Astrocyte (in vitro differentiated cells and primary cell): ENCODE results near the gene SPDEF. TPM values are rescaled to one million over a fixed set of nuclear protein-coding genes. Genes with fewer than 3 reads are reported as not detected.

Experiments
- DNase-seq: peaks from one replicate; pipeline ENCODE4 v3.0.0-alpha.2; 2010; ENCODE audit warnings: low read depth
- FAIRE-seq: peaks from 2 replicates; lab custom pipeline; 2011; peaks lifted over from hg19 to GRCh38; lab: Jason Lieb, UNC
- H2AFZ ChIP-seq: 2 replicates; pipeline ENCODE4 v1.6.0; 2012; ENCODE audit warnings: low read depth, low read length, inconsistent platforms
- H3K27ac ChIP-seq: 2 replicates; pipeline ENCODE4 v1.5.1; 2011; ENCODE audit warnings: low read depth, low read length, inconsistent platforms
- H3K27me3 ChIP-seq: 2 replicates; pipeline ENCODE4 v1.6.0; 2011; ENCODE audit warnings: low read length, inconsistent platforms; ENCODE audit not compliant: insufficient read depth
- H3K36me3 ChIP-seq: 2 replicates; pipeline ENCODE4 v1.5.1; 2011; ENCODE audit warnings: low read length, inconsistent platforms; ENCODE audit not compliant: insufficient read depth
- H3K4me1 ChIP-seq: 2 replicates; pipeline ENCODE4 v1.5.1; 2011; ENCODE audit warnings: low read length, inconsistent platforms; ENCODE audit not compliant: insufficient read depth
- H3K4me2 ChIP-seq: 2 replicates; pipeline ENCODE4 v1.6.0; 2012; ENCODE audit warnings: low read length, inconsistent platforms
- H3K4me3 ChIP-seq: 2 replicates; pipeline ENCODE4 v1.5.1; 2011; ENCODE audit warnings: low read depth, mild to moderate bottlenecking, low read length, inconsistent platforms; ENCODE audit not compliant: insufficient read depth
- H3K79me2 ChIP-seq: 2 replicates; pipeline ENCODE4 v1.6.0; 2012; ENCODE audit warnings: mild to moderate bottlenecking, low read length, inconsistent platforms; ENCODE audit not compliant: insufficient read depth
- H3K9ac ChIP-seq: 2 replicates; pipeline ENCODE4 v1.6.0; 2012; ENCODE audit warnings: mild to moderate bottlenecking, low read length, inconsistent platforms
- H3K9me3 ChIP-seq: 2 replicates; pipeline ENCODE4 v1.5.1; 2012; ENCODE audit warnings: low read depth, mild to moderate bottlenecking, low read length, inconsistent platforms; ENCODE audit not compliant: insufficient read depth
- H4K20me1 ChIP-seq: 2 replicates; pipeline ENCODE4 v1.6.0; 2012; ENCODE audit warnings: low read length, inconsistent platforms; ENCODE audit not compliant: insufficient read depth
- H3K27ac Mint-ChIP-seq: one replicate; pipeline ENCODE4 v1.8.0; 2021; ENCODE audit warnings: mild to moderate bottlenecking, mixed read lengths; ENCODE audit not compliant: unreplicated experiment
- H3K27me3 Mint-ChIP-seq: one replicate; pipeline ENCODE4 v1.8.0; 2021; ENCODE audit warnings: low read depth, mixed read lengths; ENCODE audit not compliant: unreplicated experiment
- H3K36me3 Mint-ChIP-seq: one replicate; pipeline ENCODE4 v1.8.0; 2021; ENCODE audit warnings: low read depth, mixed read lengths; ENCODE audit not compliant: unreplicated experiment
- H3K4me1 Mint-ChIP-seq: one replicate; pipeline ENCODE4 v1.8.0; 2021; ENCODE audit warnings: low read depth, mixed read lengths; ENCODE audit not compliant: unreplicated experiment
- H3K4me3 Mint-ChIP-seq: one replicate; pipeline ENCODE4 v1.8.0; 2021; ENCODE audit warnings: mild to moderate bottlenecking, moderate library complexity, mixed read lengths; ENCODE audit not compliant: unreplicated experiment
- H3K9me3 Mint-ChIP-seq: one replicate; pipeline ENCODE4 v1.8.0; 2021; ENCODE audit warnings: mild to moderate bottlenecking, mixed read lengths; ENCODE audit not compliant: unreplicated experiment
- EZH2 ChIP-seq: IDR thresholded peaks from 2 replicates; pipeline ENCODE4 v1.6.1; 2012; ENCODE audit warnings: mild to moderate bottlenecking, low read length, inconsistent platforms; ENCODE audit not compliant: insufficient read depth
- total RNA-seq: library from RNA; stranded (reverse); gene quantifications from 2 replicates; pipeline ENCODE4 v1.2.1, GENCODE V29; 2021
- TF ChIP-seq, protein P1 (sequence below): IDR thresholded peaks from 2 replicates; pipeline ENCODE4 v1.5.1; 2011; ENCODE audit warnings: low read depth, mild to moderate bottlenecking, inconsistent platforms, low read length, moderate library complexity; ENCODE audit not compliant: insufficient read depth

SPDEF gene
- total RNA-seq, 1 donor from 2014 or later, result 0.16 TPM

DNA sequence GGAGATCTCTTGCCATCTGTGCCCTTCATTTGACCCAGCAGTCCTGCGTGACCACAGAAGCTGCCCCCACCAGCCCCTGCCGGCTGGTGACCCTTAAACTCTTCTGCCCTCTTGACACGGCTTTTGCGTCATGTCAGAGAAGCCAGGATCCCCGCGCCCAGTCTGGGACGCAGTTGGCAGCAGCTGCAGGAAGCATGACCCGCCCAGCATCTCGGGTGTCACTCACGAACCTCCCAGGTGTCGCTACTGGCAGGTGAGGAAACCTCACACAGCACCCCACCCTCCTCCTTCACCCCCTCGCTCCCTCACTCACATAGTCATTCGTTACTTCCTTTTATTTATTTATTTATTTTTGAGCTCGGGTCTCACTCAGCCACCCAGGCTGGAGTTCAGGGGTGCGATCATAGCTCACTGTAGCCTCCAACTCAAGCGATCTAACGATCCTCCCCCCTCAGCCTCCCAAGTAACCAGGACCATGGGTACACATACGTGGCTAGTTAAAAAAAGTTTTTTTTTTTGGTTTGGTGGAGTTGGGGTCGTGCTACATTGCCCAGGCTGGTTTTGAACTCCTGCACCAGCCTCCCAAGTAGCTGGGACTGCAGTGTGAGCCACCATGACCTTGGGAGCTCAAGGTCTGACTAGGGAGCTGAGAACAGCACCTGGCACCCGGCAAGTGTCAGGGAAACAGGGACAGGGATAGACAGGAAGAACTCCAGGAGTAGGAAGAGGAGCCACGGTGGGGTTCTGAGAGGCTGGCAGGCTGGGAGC, 14.1 kb upstream of the SPDEF start:
- no peaks in the 10 kb centered on the region for H3K79me2 ChIP-seq
- no peaks in the 10 kb centered on the region for H3K36me3 ChIP-seq
- TF ChIP-seq EZH2, result no peak
- TF ChIP-seq, protein P1, sequence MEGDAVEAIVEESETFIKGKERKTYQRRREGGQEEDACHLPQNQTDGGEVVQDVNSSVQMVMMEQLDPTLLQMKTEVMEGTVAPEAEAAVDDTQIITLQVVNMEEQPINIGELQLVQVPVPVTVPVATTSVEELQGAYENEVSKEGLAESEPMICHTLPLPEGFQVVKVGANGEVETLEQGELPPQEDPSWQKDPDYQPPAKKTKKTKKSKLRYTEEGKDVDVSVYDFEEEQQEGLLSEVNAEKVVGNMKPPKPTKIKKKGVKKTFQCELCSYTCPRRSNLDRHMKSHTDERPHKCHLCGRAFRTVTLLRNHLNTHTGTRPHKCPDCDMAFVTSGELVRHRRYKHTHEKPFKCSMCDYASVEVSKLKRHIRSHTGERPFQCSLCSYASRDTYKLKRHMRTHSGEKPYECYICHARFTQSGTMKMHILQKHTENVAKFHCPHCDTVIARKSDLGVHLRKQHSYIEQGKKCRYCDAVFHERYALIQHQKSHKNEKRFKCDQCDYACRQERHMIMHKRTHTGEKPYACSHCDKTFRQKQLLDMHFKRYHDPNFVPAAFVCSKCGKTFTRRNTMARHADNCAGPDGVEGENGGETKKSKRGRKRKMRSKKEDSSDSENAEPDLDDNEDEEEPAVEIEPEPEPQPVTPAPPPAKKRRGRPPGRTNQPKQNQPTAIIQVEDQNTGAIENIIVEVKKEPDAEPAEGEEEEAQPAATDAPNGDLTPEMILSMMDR, result no peak
- H3K4me1 ChIP-seq, result no peaks in the 10 kb centered on the region
- H3K4me3 ChIP-seq, result no peak overlapping the region
- Mint-ChIP-seq H3K4me3 (no peak overlapping the region), H3K27me3 (peaks cover 16% of the 10 kb centered on the region), H3K9me3 (no peaks in the 10 kb centered on the region), H3K27ac (no peak overlapping the region), H3K36me3 (no peaks in the 10 kb centered on the region), H3K4me1 (no peaks in the 10 kb centered on the region)
- H3K9me3 ChIP-seq, result no peaks in the 10 kb centered on the region
- H3K9ac ChIP-seq, result no peak overlapping the region
- no peak for DNase-seq
- no peaks in the 10 kb centered on the region for H4K20me1 ChIP-seq
- no peak overlapping the region for H3K27ac ChIP-seq
- no peak overlapping the region for H3K4me2 ChIP-seq
- H3K27me3 ChIP-seq, result no peaks in the 10 kb centered on the region
- no peak for FAIRE-seq
- no peak overlapping the region for H2AFZ ChIP-seq

DNA sequence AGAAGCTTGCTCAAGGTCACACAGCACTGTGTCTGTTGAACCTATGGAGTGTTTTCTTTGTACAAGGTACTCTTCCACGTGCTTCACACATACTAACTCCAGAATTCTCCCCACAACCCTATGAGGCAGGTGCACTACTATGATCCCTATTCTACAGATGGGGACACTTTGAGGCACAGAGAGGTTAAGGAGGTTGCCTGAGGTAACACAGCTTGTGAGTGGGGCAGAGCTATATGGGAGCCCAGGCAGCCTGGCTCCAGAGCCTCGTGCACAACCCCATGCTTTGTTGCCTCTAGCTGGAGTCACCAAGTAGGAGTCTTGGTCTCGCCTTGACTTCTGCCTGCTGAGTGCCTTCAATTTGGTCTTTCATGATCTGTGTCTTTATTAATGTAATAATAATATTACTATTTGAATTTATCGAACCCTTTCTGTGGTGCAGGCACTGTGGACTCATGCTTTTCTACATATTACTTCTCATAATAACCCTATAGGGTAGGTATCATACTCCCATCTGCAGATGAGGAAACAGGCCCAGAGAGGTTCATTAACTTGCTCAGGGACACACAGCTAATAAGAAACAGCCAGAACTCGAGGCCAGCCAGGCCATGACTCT, 13.3 kb upstream of the SPDEF start:
- Mint-ChIP-seq H3K27me3 (peaks cover 21% of the 10 kb centered on the region), H3K36me3 (no peaks in the 10 kb centered on the region), H3K9me3 (no peaks in the 10 kb centered on the region), H3K4me1 (no peaks in the 10 kb centered on the region), H3K4me3 (no peak overlapping the region), H3K27ac (no peak overlapping the region)
- H2AFZ ChIP-seq, result no peak overlapping the region
- DNase-seq, result no peak
- H3K4me2 ChIP-seq, result no peak overlapping the region
- no peaks in the 10 kb centered on the region for H3K79me2 ChIP-seq
- no peak overlapping the region for H3K9ac ChIP-seq
- no peak overlapping the region for H3K4me3 ChIP-seq
- no peaks in the 10 kb centered on the region for H3K27me3 ChIP-seq
- H4K20me1 ChIP-seq, result no peaks in the 10 kb centered on the region
- H3K4me1 ChIP-seq, result no peaks in the 10 kb centered on the region
- no peak overlapping the region for H3K27ac ChIP-seq
- no peaks in the 10 kb centered on the region for H3K9me3 ChIP-seq
- no peak for FAIRE-seq
- H3K36me3 ChIP-seq, result no peaks in the 10 kb centered on the region
- TF ChIP-seq, protein P1, result no peak
- TF ChIP-seq EZH2, result no peak
